Fibroblast of the aortic adventitia (primary cell): ENCODE data around the gene TARBP1. TPM values are rescaled to one million over a fixed set of nuclear protein-coding genes. Genes with fewer than 3 reads are reported as not detected.

Source experiments
- DNase-seq: peaks from one replicate; pipeline ENCODE4 v3.0.0-alpha.2; 2010; ENCODE audit warnings: low read depth
- H3K4me3 ChIP-seq: 2 replicates; pipeline ENCODE4 v1.5.1; 2011; ENCODE audit warnings: low read depth, mild to moderate bottlenecking, control low read depth, low read length, moderate library complexity
- CTCF ChIP-seq: IDR thresholded peaks from 2 replicates; pipeline ENCODE4 v1.5.1; 2011; ENCODE audit warnings: mild to moderate bottlenecking, low read length, control low read depth, inconsistent platforms; ENCODE audit not compliant: insufficient read depth
- total RNA-seq: library from RNA; depleted of rRNA; stranded (reverse); fragments of >200 nt; gene quantifications from 2 replicates; pipeline ENCODE4 v1.2.3, GENCODE V29; 2012; ENCODE audit warnings: low replicate concordance

The TARBP1 gene
- total RNA-seq, 1 donor: 22.2 TPM

GRCh38 chr1:234371414-234371813 is 107.6 kb downstream of the TARBP1 start:
- no peak for DNase-seq
- TF ChIP-seq CTCF: no peak
- no peak overlapping the region for H3K4me3 ChIP-seq

- no peak overlapping the region for H3K4me3 ChIP-seq
- no peak for TF ChIP-seq CTCF
- DNase-seq: peak; percentile 37
These were observed 109.2 kb downstream of the TARBP1 start for GRCh38 chr1:234369784-234370183.

- no peak for DNase-seq
These were observed 109.9 kb downstream of the TARBP1 start for GRCh38 chr1:234369033-234369430.

GRCh38 chr1:234368320-234369032 is 110.5 kb downstream of the TARBP1 start:
- TF ChIP-seq CTCF: no peak
- no peak overlapping the region for H3K4me3 ChIP-seq
- DNase-seq: no peak

More at GRCh38 chr1:234369033-234369430, 109.9 kb downstream of the TARBP1 start:
- no peak overlapping the region for H3K4me3 ChIP-seq
- no peak for TF ChIP-seq CTCF

- TF ChIP-seq CTCF: no peak
- H3K4me3 ChIP-seq: no peak overlapping the region
- no peak for DNase-seq
These were observed 116.4 kb downstream of the TARBP1 start for GRCh38 chr1:234362558-234362957.

- DNase-seq: no peak
- TF ChIP-seq CTCF: no peak
- no peak overlapping the region for H3K4me3 ChIP-seq
These were observed 117.8 kb downstream of the TARBP1 start for GRCh38 chr1:234361102-234361603.
